ENCODE measurements around the gene HKDC1. TPM values are rescaled to one million over a fixed set of nuclear protein-coding genes. Genes with fewer than 3 reads are reported as not detected.

HKDC1 gene
- total and polyA plus RNA-seq, 11 donors: 0.11 to 0.19 (median 0.14) TPM; not detected in 8

- H3K27me3 ChIP-seq: no peaks in the 10 kb centered on the region
- ATAC-seq (peak; percentile 92 to 99 (median 98)), DNase-seq (peak; percentile 82 to 92 (median 86))
- intact Hi-C loops (cut with DNase I): loop anchor here (1.0 to 10.0 kb wide), 10 partner anchors 80 to 397 kb away; partner anchors contain the start of gene FAM241B (in 2 of the 10)
- TF ChIP-seq CTCF (IDR thresholded peaks at IDR 0.05) (peak; percentile 80 to 96 (median 92)), POLR2A (IDR thresholded peaks at IDR 0.05) (no peak)
- WGBS, 4 donors: 18 to 24% (median 23%) methylated on average over 17 of the region's 17 CpGs
- no peaks in the 10 kb centered on the region for H3K9me3 ChIP-seq
- H3K4me1 ChIP-seq: peaks cover 0 to 10% (median 3%) of the 10 kb centered on the region in 12 donors
- peak overlapping the region in 1 of 12 donors; percentile 16 for H3K4me3 ChIP-seq
- H3K27ac ChIP-seq: no peak overlapping the region
- no peaks in the 10 kb centered on the region for H3K36me3 ChIP-seq
Measured at GRCh38 chr10:69237528-69238159, 17.5 kb downstream of the HKDC1 start.

- Histone ChIP-seq H3K36me3 (no peaks in the 10 kb centered on the region), H3K27ac (no peak overlapping the region), H3K4me1 (peaks cover 0 to 10% (median 3%) of the 10 kb centered on the region in 12 donors), H3K27me3 (no peaks in the 10 kb centered on the region), H3K4me3 (no peak overlapping the region), H3K9me3 (no peaks in the 10 kb centered on the region)
- DNase-seq: no peak
- WGBS, 4 donors: 85 to 94% (median 90%) methylated on average over 5 of the region's 5 CpGs
- TF ChIP-seq CTCF (IDR thresholded peaks at IDR 0.05): no peak
- no peak for TF ChIP-seq POLR2A (IDR thresholded peaks at IDR 0.05)
- intact Hi-C loops (cut with DNase I): loop anchor here in 9 of 10 donors (2.0 to 10.0 kb wide), 9 partner anchors 78 to 396 kb away; partner anchors contain the start of gene FAM241B (in 2 of the 9)
- ATAC-seq: no peak
Measured at GRCh38 chr10:69239136-69239535, 19.0 kb downstream of the HKDC1 start.

GRCh38 chr10:69239816-69240434 lies 19.8 kb downstream of the HKDC1 start:
- WGBS, 4 donors: 72 to 84% (median 79%) methylated on average over 6 of the region's 6 CpGs
- no peak for TF ChIP-seq CTCF (IDR thresholded peaks at IDR 0.05)
- H3K27me3 ChIP-seq: no peaks in the 10 kb centered on the region
- intact Hi-C loops (cut with DNase I): loop anchor here in 9 of 10 donors (2.0 to 10.0 kb wide), 12 partner anchors 71 to 405 kb away; partner anchors contain the start of gene FAM241B (in 3 of the 9)
- H3K36me3 ChIP-seq: no peaks in the 10 kb centered on the region
- H3K9me3 ChIP-seq: no peaks in the 10 kb centered on the region
- H3K4me1 ChIP-seq: peaks cover 0 to 10% (median 3%) of the 10 kb centered on the region in 12 donors
- H3K27ac ChIP-seq: no peak overlapping the region
- DNase-seq: no peak
- ATAC-seq: peak in 1 of 4 donors; percentile 43
- H3K4me3 ChIP-seq: no peak overlapping the region

GRCh38 chr10:69240455-69240854 lies 20.3 kb downstream of the HKDC1 start:
- DNase-seq (no peak), ATAC-seq (no peak)
- Histone ChIP-seq H3K9me3 (no peaks in the 10 kb centered on the region), H3K27ac (no peak overlapping the region), H3K4me1 (peaks cover 0 to 10% (median 3%) of the 10 kb centered on the region in 12 donors), H3K27me3 (no peaks in the 10 kb centered on the region), H3K36me3 (no peaks in the 10 kb centered on the region), H3K4me3 (no peak overlapping the region)
- no peak for TF ChIP-seq CTCF (IDR thresholded peaks at IDR 0.05)
- TF ChIP-seq POLR2A (IDR thresholded peaks at IDR 0.05): no peak
- WGBS, 4 donors: 93 to 96% (median 94%) methylated on average over 11 of the region's 11 CpGs
- intact Hi-C loops (cut with DNase I): loop anchor here in 4 of 10 donors (2.0 to 10.0 kb wide), 5 partner anchors 70 to 404 kb away; partner anchors contain the start of gene FAM241B (in 1 of the 4)

All from heart left ventricle (tissue), 16 donors.